Activated T-helper 17 cell treated with anti-CD3 and anti-CD28 coated beads, Interleukin-2, amount 50 U/mL, for 72 hours (primary cell): ENCODE results near the gene TNPO3. TPM values are rescaled to one million over a fixed set of nuclear protein-coding genes. Genes with fewer than 3 reads are reported as not detected.
A peak's percentile ranks its signal among the peaks of the same experiment; 100 is the strongest.

Experiments
- ATAC-seq: fragments of 150-1000 bp; cut with Tn5 transposase; replicated peaks from 2 replicates; pipeline ENCODE4 v1.10.0; 2021; ENCODE audit warnings: mild to moderate bottlenecking, moderate library complexity
- H3K27ac Mint-ChIP-seq: one replicate; pipeline ENCODE4 v1.8.0; 2022; ENCODE audit warnings: mixed read lengths
- H3K27me3 Mint-ChIP-seq: one replicate; pipeline ENCODE4 v1.8.0; 2022; ENCODE audit warnings: mixed read lengths
- H3K36me3 Mint-ChIP-seq: one replicate; pipeline ENCODE4 v1.8.0; 2022; ENCODE audit warnings: low read depth, mild to moderate bottlenecking, mixed read lengths
- H3K4me1 Mint-ChIP-seq: one replicate; pipeline ENCODE4 v1.8.0; 2022; ENCODE audit warnings: mixed read lengths
- H3K4me3 Mint-ChIP-seq: one replicate; pipeline ENCODE4 v1.8.0; 2022; ENCODE audit warnings: mild to moderate bottlenecking, mixed read lengths
- H3K9me3 Mint-ChIP-seq: one replicate; pipeline ENCODE4 v1.8.0; 2022; ENCODE audit warnings: mixed read lengths
- total RNA-seq, 2 donors: library from RNA; stranded (reverse); gene quantifications; one replicate each; pipeline ENCODE4 v1.2.3, GENCODE V29; 2022

TNPO3 gene
- 10 to 100 TPM; 45.8 to 62.6 TPM for total RNA-seq

- Mint-ChIP-seq H3K27ac (peak within 1 kb of the TSS; percentile 98), H3K9me3 (no peaks in the 10 kb centered on the region), H3K27me3 (peaks cover 5% of the 10 kb centered on the region), H3K4me3 (peak within 1 kb of the TSS; percentile 99), H3K4me1 (peaks cover 8% of the 10 kb centered on the region), H3K36me3 (peaks cover 35% of the 10 kb centered on the region)
- ATAC-seq, result peak; percentile 95
Measured at GRCh38 chr7:129054438-129055293, at the start of gene TNPO3. Gene TNPO3 (minus strand): TSS chr7:129055111. CDS start chr7:129054770, 341 bp downstream.

- no peaks in the 10 kb centered on the region for H3K4me1 Mint-ChIP-seq
- no peak overlapping the region for H3K4me3 Mint-ChIP-seq
- no peak overlapping the region for H3K27ac Mint-ChIP-seq
- no peaks in the 10 kb centered on the region for H3K9me3 Mint-ChIP-seq
- H3K27me3 Mint-ChIP-seq, result no peaks in the 10 kb centered on the region
- H3K36me3 Mint-ChIP-seq, result no peaks in the 10 kb centered on the region
- no peak for ATAC-seq
Measured at GRCh38 chr7:129103561-129104324, 48.8 kb upstream of the TNPO3 start.

GRCh38 chr7:129101746-129102145 lies 46.8 kb upstream of the TNPO3 start:
- H3K36me3 Mint-ChIP-seq, result no peaks in the 10 kb centered on the region
- no peak for ATAC-seq
- no peaks in the 10 kb centered on the region for H3K4me1 Mint-ChIP-seq
- no peak overlapping the region for H3K4me3 Mint-ChIP-seq
- H3K9me3 Mint-ChIP-seq, result no peaks in the 10 kb centered on the region
- no peak overlapping the region for H3K27ac Mint-ChIP-seq
- no peaks in the 10 kb centered on the region for H3K27me3 Mint-ChIP-seq

- Mint-ChIP-seq H3K9me3 (no peaks in the 10 kb centered on the region), H3K27me3 (no peaks in the 10 kb centered on the region), H3K4me3 (no peak overlapping the region), H3K36me3 (no peaks in the 10 kb centered on the region), H3K27ac (no peak overlapping the region), H3K4me1 (no peaks in the 10 kb centered on the region)
- ATAC-seq, result no peak
Measured at GRCh38 chr7:129100827-129101166, 45.9 kb upstream of the TNPO3 start.

- peaks cover 5% of the 10 kb centered on the region for H3K4me1 Mint-ChIP-seq
- no peak overlapping the region for H3K4me3 Mint-ChIP-seq
- no peaks in the 10 kb centered on the region for H3K36me3 Mint-ChIP-seq
- H3K27ac Mint-ChIP-seq, result no peak overlapping the region
- no peak for ATAC-seq
- no peaks in the 10 kb centered on the region for H3K27me3 Mint-ChIP-seq
- H3K9me3 Mint-ChIP-seq, result no peaks in the 10 kb centered on the region
Measured at GRCh38 chr7:129098409-129099084, 43.6 kb upstream of the TNPO3 start.

- Mint-ChIP-seq H3K27ac (peak overlapping the region; percentile 69), H3K27me3 (no peaks in the 10 kb centered on the region), H3K4me1 (peaks cover 12% of the 10 kb centered on the region), H3K36me3 (no peaks in the 10 kb centered on the region), H3K9me3 (no peaks in the 10 kb centered on the region), H3K4me3 (peak overlapping the region; percentile 21)
- ATAC-seq, result peak; percentile 56
Measured at GRCh38 chr7:129095258-129095657, 40.3 kb upstream of the TNPO3 start.

- Mint-ChIP-seq H3K27ac (no peak overlapping the region), H3K9me3 (no peaks in the 10 kb centered on the region), H3K27me3 (no peaks in the 10 kb centered on the region), H3K4me3 (no peak overlapping the region), H3K36me3 (no peaks in the 10 kb centered on the region), H3K4me1 (peaks cover 17% of the 10 kb centered on the region)
- no peak for ATAC-seq
Measured at GRCh38 chr7:129094501-129094900, 39.6 kb upstream of the TNPO3 start.

- no peaks in the 10 kb centered on the region for H3K36me3 Mint-ChIP-seq
- H3K4me1 Mint-ChIP-seq, result peaks cover 20% of the 10 kb centered on the region
- H3K27me3 Mint-ChIP-seq, result no peaks in the 10 kb centered on the region
- no peak overlapping the region for H3K4me3 Mint-ChIP-seq
- H3K27ac Mint-ChIP-seq, result peak overlapping the region; percentile 17
- no peak for ATAC-seq
- no peaks in the 10 kb centered on the region for H3K9me3 Mint-ChIP-seq
Measured at GRCh38 chr7:129093867-129094456, 39.1 kb upstream of the TNPO3 start.

GRCh38 chr7:129091484-129092002 lies 36.6 kb upstream of the TNPO3 start:
- no peaks in the 10 kb centered on the region for H3K36me3 Mint-ChIP-seq
- H3K9me3 Mint-ChIP-seq, result no peaks in the 10 kb centered on the region
- H3K4me1 Mint-ChIP-seq, result peaks cover 20% of the 10 kb centered on the region
- no peak overlapping the region for H3K27ac Mint-ChIP-seq
- ATAC-seq, result peak; percentile 87
- no peak overlapping the region for H3K4me3 Mint-ChIP-seq
- H3K27me3 Mint-ChIP-seq, result no peaks in the 10 kb centered on the region

- Mint-ChIP-seq H3K4me1 (peaks cover 17% of the 10 kb centered on the region), H3K9me3 (no peaks in the 10 kb centered on the region), H3K27ac (no peak overlapping the region)
Measured at GRCh38 chr7:129090300-129090907, 35.5 kb upstream of the TNPO3 start.

GRCh38 chr7:129089521-129090212 lies 34.8 kb upstream of the TNPO3 start:
- no peaks in the 10 kb centered on the region for H3K36me3 Mint-ChIP-seq
- no peaks in the 10 kb centered on the region for H3K9me3 Mint-ChIP-seq
- H3K27ac Mint-ChIP-seq, result no peak overlapping the region
- H3K4me1 Mint-ChIP-seq, result peaks cover 15% of the 10 kb centered on the region
- no peaks in the 10 kb centered on the region for H3K27me3 Mint-ChIP-seq
- no peak overlapping the region for H3K4me3 Mint-ChIP-seq
- peak; percentile 76 for ATAC-seq

More at GRCh38 chr7:129090300-129090907, 35.5 kb upstream of the TNPO3 start:
- Mint-ChIP-seq H3K36me3 (no peaks in the 10 kb centered on the region), H3K4me3 (no peak overlapping the region), H3K27me3 (no peaks in the 10 kb centered on the region)
- no peak for ATAC-seq

- no peaks in the 10 kb centered on the region for H3K27me3 Mint-ChIP-seq
- no peak overlapping the region for H3K4me3 Mint-ChIP-seq
- H3K36me3 Mint-ChIP-seq, result no peaks in the 10 kb centered on the region
- H3K27ac Mint-ChIP-seq, result no peak overlapping the region
- H3K9me3 Mint-ChIP-seq, result no peaks in the 10 kb centered on the region
- H3K4me1 Mint-ChIP-seq, result peaks cover 8% of the 10 kb centered on the region
- ATAC-seq, result no peak
Measured at GRCh38 chr7:129084801-129085551, 30.1 kb upstream of the TNPO3 start.

GRCh38 chr7:129083525-129083924 lies 28.6 kb upstream of the TNPO3 start:
- Mint-ChIP-seq H3K9me3 (no peaks in the 10 kb centered on the region), H3K36me3 (no peaks in the 10 kb centered on the region)
- no peak for ATAC-seq

More at GRCh38 chr7:129083525-129083924, 28.6 kb upstream of the TNPO3 start:
- Mint-ChIP-seq H3K4me3 (no peak overlapping the region), H3K27me3 (no peaks in the 10 kb centered on the region), H3K27ac (no peak overlapping the region), H3K4me1 (no peaks in the 10 kb centered on the region)
